OCI-LY7 (cell line): Measurements from ENCODE around the gene KLHL1. TPM values are rescaled to one million over a fixed set of nuclear protein-coding genes. Genes with fewer than 3 reads are reported as not detected.

Source experiments
- BruUV-seq: library from RNA; stranded (reverse); fragments of 400-500 nt; replicated peaks from 2 replicates; lab custom pipeline; 2021; lab: Mats Ljungman, UMichigan
- CTCF ChIA-PET: fragments of 300-600 bp; sonication (Branson Sonifier 250); formaldehyde crosslinking; loops from one replicate; lab custom pipeline; 2022; ENCODE audit warnings: antibody characterized with exemption; ENCODE audit not compliant: unreplicated experiment; lab: Charles Lee
- POLR2A ChIA-PET: fragments of 300-600 bp; sonication (Branson Sonifier 250); formaldehyde crosslinking; loops from one replicate; lab custom pipeline; 2022; ENCODE audit warnings: antibody characterized with exemption; lab: Charles Lee
- DNase-seq: peaks from one replicate; pipeline ENCODE4 v3.0.0-alpha.2; 2015; ENCODE audit warnings: low spot score
- H2AFZ ChIP-seq: fragments of 200-600 bp; sonication (generic), shearing (Covaris generic); 2 replicates; pipeline ENCODE4 v1.6.1; 2014; ENCODE audit warnings: mild to moderate bottlenecking, antibody characterized with exemption, low read length, moderate library complexity
- H3K27ac ChIP-seq: fragments of 200-600 bp; sonication (generic); 2 replicates; pipeline ENCODE4 v1.5.1; 2014; ENCODE audit warnings: mixed run types, low read depth, mild to moderate bottlenecking, moderate library complexity, low read length, inconsistent platforms; ENCODE audit not compliant: poor library complexity, severe bottlenecking
- H3K36me3 ChIP-seq: fragments of 200-600 bp; sonication (generic); 2 replicates; pipeline ENCODE4 v1.6.1; 2014; ENCODE audit warnings: mild to moderate bottlenecking, antibody characterized with exemption, low read length, moderate library complexity, mixed read lengths; ENCODE audit not compliant: insufficient read depth
- H3K4me1 ChIP-seq: fragments of 200-600 bp; sonication (generic); 2 replicates; pipeline ENCODE4 v1.5.1; 2014; ENCODE audit warnings: mild to moderate bottlenecking, low read length; ENCODE audit not compliant: insufficient read depth, poor library complexity, severe bottlenecking
- H3K4me2 ChIP-seq: fragments of 200-600 bp; sonication (generic); 2 replicates; pipeline ENCODE4 v1.6.1; 2014; ENCODE audit warnings: mild to moderate bottlenecking, low read length
- H3K4me3 ChIP-seq: fragments of 200-600 bp; sonication (generic); 2 replicates; pipeline ENCODE4 v1.5.1; 2014; ENCODE audit warnings: mild to moderate bottlenecking, low read depth, low read length; ENCODE audit not compliant: poor library complexity, severe bottlenecking
- H3K79me2 ChIP-seq: fragments of 200-600 bp; sonication (generic); 2 replicates; pipeline ENCODE4 v1.6.1; 2016; ENCODE audit warnings: low read depth, mild to moderate bottlenecking, low read length, moderate library complexity, mixed read lengths; ENCODE audit not compliant: insufficient read depth
- H3K9me2 ChIP-seq: fragments of 200-600 bp; sonication (generic); 2 replicates; pipeline ENCODE4 v1.6.1; 2016; ENCODE audit warnings: mild to moderate bottlenecking, low read length, mixed read lengths; ENCODE audit not compliant: insufficient read depth
- H3K9me3 ChIP-seq: fragments of 200-600 bp; sonication (generic); 2 replicates; pipeline ENCODE4 v1.6.1; 2014; ENCODE audit warnings: mild to moderate bottlenecking, mixed run types, low read length, mixed read lengths
- H4K20me1 ChIP-seq: fragments of 200-600 bp; sonication (generic); 2 replicates; pipeline ENCODE4 v1.6.1; 2014; ENCODE audit warnings: mild to moderate bottlenecking, antibody characterized with exemption, low read length, moderate library complexity, mixed read lengths; ENCODE audit not compliant: insufficient read depth
- CTCF ChIP-seq: fragments of 200-600 bp; sonication (generic); conservative IDR thresholded peaks from 2 replicates; pipeline ENCODE4 v1.5.1; 2014; ENCODE audit warnings: mild to moderate bottlenecking, antibody characterized with exemption, low read length, moderate library complexity, mixed read lengths
- EZH2phosphoT487 ChIP-seq: fragments of 200-600 bp; sonication (generic); IDR thresholded peaks from 2 replicates; pipeline ENCODE4 v1.6.1; 2018; ENCODE audit warnings: low read depth, borderline replicate concordance, mild to moderate bottlenecking, mixed run types, antibody characterized with exemption, low read length, moderate library complexity, mixed read lengths
- intact Hi-C: fragments of 100-400 bp; cut with micrococcal nuclease; formaldehyde crosslinking; loops from one replicate; pipeline ENCODE4 v1.10.0; 2022; ENCODE audit not compliant: unreplicated experiment
- total RNA-seq, 2 experiments: library from RNA; depleted of rRNA in 1 of 2; stranded (reverse); fragments of >200 nt in 1 of 2; shearing (Covaris generic) in 1 of 2; gene quantifications; 2 replicates each; pipeline ENCODE4 v1.2.3, GENCODE V29; 2014 to 2022

KLHL1 gene
- total RNA-seq, 2 experiments from 2014 or later, result not detected

- H3K79me2 ChIP-seq, result no peaks in the 10 kb centered on the region
- H3K9me2 ChIP-seq, result no peaks in the 10 kb centered on the region
- no peak overlapping the region for H3K27ac ChIP-seq
- H3K36me3 ChIP-seq, result no peaks in the 10 kb centered on the region
- no peaks in the 10 kb centered on the region for H3K4me1 ChIP-seq
- no TSS peak for BruUV-seq
- no peaks in the 10 kb centered on the region for H3K9me3 ChIP-seq
- H2AFZ ChIP-seq, result no peak overlapping the region
- DNase-seq, result no peak
- H4K20me1 ChIP-seq, result no peaks in the 10 kb centered on the region
- intact Hi-C loops, result no loop called here
- CTCF ChIA-PET, result no interaction called here
- POLR2A ChIA-PET, result interaction anchor here (0.6 kb wide), 1 partner anchor 1888 kb away, joined by 3 read pairs; no protein-coding TSS in a partner anchor
- no peak overlapping the region for H3K4me3 ChIP-seq
- H3K4me2 ChIP-seq, result no peak overlapping the region
- no peak for TF ChIP-seq EZH2phosphoT487
- no peak for TF ChIP-seq CTCF
These were observed 56.7 kb downstream of the KLHL1 start for GRCh38 chr13:70051531-70051930.

- no peaks in the 10 kb centered on the region for H3K79me2 ChIP-seq
- intact Hi-C loops, result no loop called here
- CTCF ChIA-PET, result no interaction called here
These were observed 64.6 kb downstream of the KLHL1 start for GRCh38 chr13:70043685-70044084.

More at GRCh38 chr13:70043685-70044084, 64.6 kb downstream of the KLHL1 start:
- Histone ChIP-seq H2AFZ (no peak overlapping the region), H3K4me3 (no peak overlapping the region), H3K9me2 (no peaks in the 10 kb centered on the region), H3K4me1 (no peaks in the 10 kb centered on the region), H3K4me2 (no peak overlapping the region), H3K27ac (no peak overlapping the region), H3K9me3 (no peaks in the 10 kb centered on the region), H4K20me1 (no peaks in the 10 kb centered on the region), H3K36me3 (no peaks in the 10 kb centered on the region)
- POLR2A ChIA-PET, result interaction anchor here (0.6 kb wide), 1 partner anchor 16 kb away, joined by 4 read pairs; no protein-coding TSS in a partner anchor
- no peak for TF ChIP-seq EZH2phosphoT487
- TF ChIP-seq CTCF, result no peak
- DNase-seq, result no peak
- BruUV-seq, result no TSS peak
